NOMO-1 (cell line): ENCODE data around the gene PRAMEF20.

Experiments
- DNase-seq, 2 experiments: peaks; one replicate each; lab custom pipeline; 2025; ENCODE audit not compliant: unreplicated experiment in 2 of 2; lab: John Stamatoyannopoulos, UW

Gene PRAMEF20

DNA sequence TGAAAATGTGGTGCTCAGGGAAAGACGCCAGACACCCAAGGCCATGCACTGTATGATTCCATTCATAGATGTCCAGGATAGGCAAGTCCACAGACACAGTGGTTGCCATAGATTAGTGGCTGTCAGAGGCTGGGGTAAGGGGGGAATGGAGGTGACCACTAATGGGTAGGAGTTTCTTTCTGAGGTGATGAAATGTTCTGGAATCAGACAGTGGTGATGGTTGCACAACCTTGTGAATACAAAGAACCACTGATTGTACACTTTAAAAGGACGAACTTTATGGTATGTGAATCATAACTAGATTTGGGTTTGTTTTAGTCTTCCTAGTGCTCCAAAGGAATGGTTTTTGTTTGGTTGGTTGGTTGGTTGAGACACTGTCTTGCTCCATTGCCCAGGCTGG, 51.7 kb downstream of the PRAMEF20 start:
- DNase-seq, result no peak

DNA sequence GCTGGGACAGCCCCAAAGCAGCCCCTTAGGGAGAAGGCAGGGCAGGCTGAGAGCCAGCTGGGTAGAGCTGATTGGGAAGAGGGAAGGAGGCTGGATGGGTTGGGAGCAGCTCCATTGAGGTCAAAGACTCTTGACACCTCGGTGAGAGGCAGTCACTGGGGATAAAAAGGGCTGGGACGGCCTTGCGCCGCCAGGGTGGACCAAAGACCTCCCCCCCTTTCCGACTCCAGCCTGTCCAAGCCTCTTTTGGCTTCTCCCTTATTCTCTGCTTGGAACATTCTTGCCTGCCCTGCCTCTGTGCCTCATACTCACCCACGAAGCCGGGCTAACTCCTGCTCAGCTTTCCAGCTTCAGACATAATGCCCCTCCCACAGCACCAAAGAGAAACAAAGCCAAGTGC, 52.4 kb downstream of the PRAMEF20 start:
- DNase-seq, result no peak

DNA sequence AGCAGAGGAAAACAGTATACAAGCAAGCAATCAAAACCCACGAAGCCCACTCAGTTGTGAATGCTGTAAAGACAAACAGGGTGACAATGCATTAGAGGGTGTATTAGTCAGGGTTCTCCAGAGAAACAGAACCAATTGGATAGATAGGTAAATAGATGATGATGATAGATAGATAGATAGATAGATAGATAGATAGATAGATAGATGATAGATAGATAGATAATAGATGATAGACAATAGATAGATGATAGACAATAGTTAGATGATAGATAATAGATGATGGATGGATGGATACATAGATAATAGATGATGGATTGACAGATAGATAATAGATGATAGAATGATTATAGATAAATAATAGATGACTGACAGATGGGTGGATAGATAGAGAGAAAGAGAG, 55.3 kb downstream of the PRAMEF20 start:
- DNase-seq, result no peak

DNA sequence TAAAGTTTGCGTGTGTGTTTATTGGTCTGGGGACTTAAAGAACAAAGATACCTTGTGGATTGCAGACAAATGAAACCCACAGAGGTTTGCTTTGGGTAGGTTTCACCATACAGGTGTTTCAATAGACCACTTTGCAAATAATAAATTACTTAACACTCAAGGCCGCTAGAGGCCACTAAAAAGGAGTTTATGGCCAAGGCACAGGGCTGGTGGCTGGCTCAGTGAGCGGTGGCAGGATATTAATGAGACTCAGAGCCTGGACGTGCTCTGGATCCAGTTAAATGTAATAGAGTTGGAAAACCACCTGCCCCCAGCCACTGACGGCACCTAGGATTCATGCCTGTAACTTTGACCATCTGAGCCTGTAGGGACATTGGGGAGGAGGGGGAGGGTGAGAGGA, 59.1 kb downstream of the PRAMEF20 start:
- DNase-seq, result no peak
